IMR-90 (cell line): ENCODE measurements around the gene SLIT1.

ENCODE experiments used
- CTCF ChIP-seq: conservative IDR thresholded peaks from 2 replicates; pipeline ENCODE4 v1.5.1; 2012; ENCODE audit warnings: mild to moderate bottlenecking, low read depth, low read length, improper control_type of control experiment
- POLR2A ChIP-seq: IDR thresholded peaks from 2 replicates; pipeline ENCODE4 v1.6.1; 2012; ENCODE audit warnings: mild to moderate bottlenecking, low read depth, low read length
- SMC3 ChIP-seq: fragments of 150-350 bp; IDR thresholded peaks from 2 replicates; pipeline ENCODE4 v1.6.1; 2016; ENCODE audit warnings: low read depth, mild to moderate bottlenecking, antibody characterized with exemption, low read length, moderate library complexity

- TF ChIP-seq CTCF: no peak
- no peak for TF ChIP-seq SMC3
- TF ChIP-seq POLR2A: no peak
Observed at GRCh38 chr10:97140902-97141745, 44.6 kb downstream of the SLIT1 start.
